HG03354 (cell line): ENCODE measurements around the gene ZNF70.

Experiments used
- ATAC-seq: cut with Tn5 transposase; IDR thresholded peaks from one replicate; pipeline ENCODE4 v1.9.1; 2021; ENCODE audit warnings: mild to moderate bottlenecking; ENCODE audit not compliant: unreplicated experiment, poor library complexity, severe bottlenecking

ZNF70 gene

GRCh38 chr22:23780146-23780748 is 29.3 kb upstream of the ZNF70 start:
- no peak for ATAC-seq

GRCh38 chr22:23779731-23780130 is 28.8 kb upstream of the ZNF70 start:
- ATAC-seq, result no peak

GRCh38 chr22:23779083-23779482 is 28.2 kb upstream of the ZNF70 start:
- ATAC-seq, result no peak

- no peak for ATAC-seq
These were observed 27.6 kb upstream of the ZNF70 start for GRCh38 chr22:23778577-23778900.

GRCh38 chr22:23777776-23778576 is 27.1 kb upstream of the ZNF70 start:
- ATAC-seq, result no peak

- no peak for ATAC-seq
These were observed 25.0 kb upstream of the ZNF70 start for GRCh38 chr22:23775779-23776375.

- no peak for ATAC-seq
These were observed 24.1 kb upstream of the ZNF70 start for GRCh38 chr22:23774922-23775436.

- ATAC-seq, result no peak
These were observed 23.4 kb upstream of the ZNF70 start for GRCh38 chr22:23774114-23774921.

- ATAC-seq, result no peak
These were observed 22.7 kb upstream of the ZNF70 start for GRCh38 chr22:23773483-23774113.

- ATAC-seq, result no peak
These were observed 21.9 kb upstream of the ZNF70 start, which contains the start of gene MMP11 for GRCh38 chr22:23772649-23773473. MMP11 (plus strand) TSS chr22:23772849; CDS start chr22:23772871, 22 bp downstream.

GRCh38 chr22:23772315-23772648 is 21.4 kb upstream of the ZNF70 start:
- ATAC-seq, result no peak

GRCh38 chr22:23769321-23769965 is 18.5 kb upstream of the ZNF70 start:
- no peak for ATAC-seq

GRCh38 chr22:23767673-23768548 is 17.0 kb upstream of the ZNF70 start, which contains the start of gene CHCHD10:
CHCHD10 (minus strand) TSS chr22:23767972; CDS start chr22:23767874, 98 bp downstream.
- ATAC-seq, result peak; percentile 63

GRCh38 chr22:23767303-23767672 is 16.4 kb upstream of the ZNF70 start:
- ATAC-seq, result no peak

GRCh38 chr22:23764899-23765881 is 14.3 kb upstream of the ZNF70 start:
- no peak for ATAC-seq

- ATAC-seq, result no peak
These were observed 13.0 kb upstream of the ZNF70 start for GRCh38 chr22:23763954-23764353.
